Caco-2 (cell line): Measurements from ENCODE around the gene ZNF207. TPM values are rescaled to one million over a fixed set of nuclear protein-coding genes. Genes with fewer than 3 reads are reported as not detected.

Source experiments
- BruUV-seq: library from RNA; stranded (reverse); fragments of 400-500 nt; replicated peaks from 2 replicates; lab custom pipeline; 2021; lab: Mats Ljungman, UMichigan
- CTCF ChIA-PET: fragments of 300-600 bp; sonication (Branson Sonifier 250); formaldehyde crosslinking; loops from one replicate; lab custom pipeline; 2022; ENCODE audit warnings: antibody characterized with exemption; lab: Charles Lee
- POLR2A ChIA-PET: fragments of 300-600 bp; sonication (Branson Sonifier 250); formaldehyde crosslinking; loops from one replicate; lab custom pipeline; 2022; ENCODE audit warnings: antibody characterized with exemption; lab: Charles Lee
- DNase-seq, 2 experiments: peaks; one replicate each; pipeline versions ENCODE4 v3.0.0 to v3.0.0-alpha.2; 2020 to 2022
- H3K27me3 ChIP-seq: replicated peaks from 2 replicates; pipeline ENCODE4 v1.6.0; 2011; ENCODE audit warnings: low read length; ENCODE audit not compliant: control insufficient read depth, insufficient read depth
- H3K36me3 ChIP-seq: 2 replicates; pipeline ENCODE4 v1.5.1; 2011; ENCODE audit warnings: low read length; ENCODE audit not compliant: control insufficient read depth, insufficient read depth
- H3K4me1 ChIP-seq: fragments of 250-450 bp; sonication (Bioruptor Pico); 2 replicates; pipeline ENCODE4 v1.5.1; 2020; ENCODE audit warnings: mild to moderate bottlenecking
- H3K4me3 ChIP-seq: 2 replicates; pipeline ENCODE4 v1.5.1; 2011; ENCODE audit warnings: low read depth, mild to moderate bottlenecking, control low read depth, low read length
- H3K9me3 ChIP-seq: fragments of 250-450 bp; sonication (Bioruptor Pico); 2 replicates; pipeline ENCODE4 v1.5.1; 2020; ENCODE audit warnings: mild to moderate bottlenecking, moderate library complexity
- H3K27ac Mint-ChIP-seq: one replicate; pipeline ENCODE4 v1.8.0; 2022; ENCODE audit warnings: mixed read lengths; ENCODE audit not compliant: unreplicated experiment
- H3K27me3 Mint-ChIP-seq: one replicate; pipeline ENCODE4 v1.8.0; 2022; ENCODE audit warnings: mixed read lengths; ENCODE audit not compliant: insufficient read depth, unreplicated experiment
- H3K36me3 Mint-ChIP-seq: one replicate; pipeline ENCODE4 v1.8.0; 2022; ENCODE audit warnings: mild to moderate bottlenecking, mixed read lengths; ENCODE audit not compliant: insufficient read depth, unreplicated experiment
- H3K4me1 Mint-ChIP-seq: one replicate; pipeline ENCODE4 v1.8.0; 2022; ENCODE audit warnings: low read depth, mixed read lengths; ENCODE audit not compliant: unreplicated experiment
- H3K4me3 Mint-ChIP-seq: one replicate; pipeline ENCODE4 v1.8.0; 2022; ENCODE audit warnings: mild to moderate bottlenecking, moderate library complexity, mixed read lengths; ENCODE audit not compliant: unreplicated experiment
- H3K9me3 Mint-ChIP-seq: one replicate; pipeline ENCODE4 v1.8.0; 2022; ENCODE audit warnings: mixed read lengths; ENCODE audit not compliant: unreplicated experiment
- intact Hi-C: fragments of 100-400 bp; cut with micrococcal nuclease; formaldehyde crosslinking; loops from one replicate; pipeline ENCODE4 v1.10.0; 2022; ENCODE audit not compliant: unreplicated experiment
- total RNA-seq: library from RNA; stranded (reverse); gene quantifications from 2 replicates; pipeline ENCODE4 v1.2.3, GENCODE V29; 2022
- TF ChIP-seq, protein P1 (sequence below), 2 experiments: fragments of 200-600 bp in 1 of 2; IDR thresholded peaks; 1 replicate in 1 of 2; 2 replicates in 1 of 2; pipeline versions ENCODE4 v1.5.1 to v1.8.0; 2011 to 2022; ENCODE audit warnings: antibody characterized with exemption in 1 of 2, control low read depth in 1 of 2, inconsistent platforms in 1 of 2, low read depth in 1 of 2, low read length in 1 of 2, mild to moderate bottlenecking in 1 of 2, moderate library complexity in 1 of 2; ENCODE audit not compliant: insufficient read depth in 1 of 2, severe bottlenecking in 1 of 2, unreplicated experiment in 1 of 2

The ZNF207 gene
- total RNA-seq, 1 experiment from 2014 or later, result 211 TPM

DNA sequence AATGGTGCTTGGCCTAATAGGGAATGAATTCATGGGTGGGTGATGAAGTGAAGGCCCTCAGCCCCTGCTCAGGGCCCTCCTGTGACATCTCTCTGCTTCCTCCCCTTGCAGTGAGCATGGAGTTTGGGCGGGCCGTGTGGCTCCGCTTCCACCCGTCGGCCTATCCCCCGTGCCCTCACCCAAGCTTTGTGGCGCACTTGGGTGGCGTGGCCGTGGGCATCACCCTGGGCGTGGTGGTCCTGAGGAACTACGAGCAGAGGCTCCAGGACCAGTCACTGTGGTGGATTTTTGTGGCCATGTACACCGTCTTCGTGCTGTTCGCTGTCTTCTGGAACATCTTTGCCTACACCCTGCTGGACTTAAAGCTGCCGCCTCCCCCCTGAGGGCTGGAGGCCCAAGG is 29.1 kb upstream of the ZNF207 start:
- no peaks in the 10 kb centered on the region for H3K4me1 ChIP-seq
- intact Hi-C loops, result no loop called here
- peaks cover 8% of the 10 kb centered on the region for H3K4me1 Mint-ChIP-seq
- H3K4me3 ChIP-seq, result no peak overlapping the region
- no peaks in the 10 kb centered on the region for H3K27me3 ChIP-seq
- ChIA-PET POLR2A (no interaction called here), CTCF (interaction anchor here (1.0 kb wide), 1 partner anchor 68 kb away, joined by 4 read pairs; no protein-coding TSS in a partner anchor)
- no TSS peak for BruUV-seq
- DNase-seq, result no peak
- H3K4me3 Mint-ChIP-seq, result no peak overlapping the region
- no peak overlapping the region for H3K27ac Mint-ChIP-seq
- no peaks in the 10 kb centered on the region for H3K36me3 ChIP-seq
- TF ChIP-seq, protein P1, sequence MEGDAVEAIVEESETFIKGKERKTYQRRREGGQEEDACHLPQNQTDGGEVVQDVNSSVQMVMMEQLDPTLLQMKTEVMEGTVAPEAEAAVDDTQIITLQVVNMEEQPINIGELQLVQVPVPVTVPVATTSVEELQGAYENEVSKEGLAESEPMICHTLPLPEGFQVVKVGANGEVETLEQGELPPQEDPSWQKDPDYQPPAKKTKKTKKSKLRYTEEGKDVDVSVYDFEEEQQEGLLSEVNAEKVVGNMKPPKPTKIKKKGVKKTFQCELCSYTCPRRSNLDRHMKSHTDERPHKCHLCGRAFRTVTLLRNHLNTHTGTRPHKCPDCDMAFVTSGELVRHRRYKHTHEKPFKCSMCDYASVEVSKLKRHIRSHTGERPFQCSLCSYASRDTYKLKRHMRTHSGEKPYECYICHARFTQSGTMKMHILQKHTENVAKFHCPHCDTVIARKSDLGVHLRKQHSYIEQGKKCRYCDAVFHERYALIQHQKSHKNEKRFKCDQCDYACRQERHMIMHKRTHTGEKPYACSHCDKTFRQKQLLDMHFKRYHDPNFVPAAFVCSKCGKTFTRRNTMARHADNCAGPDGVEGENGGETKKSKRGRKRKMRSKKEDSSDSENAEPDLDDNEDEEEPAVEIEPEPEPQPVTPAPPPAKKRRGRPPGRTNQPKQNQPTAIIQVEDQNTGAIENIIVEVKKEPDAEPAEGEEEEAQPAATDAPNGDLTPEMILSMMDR (IDR thresholded peaks at IDR 0.05; ENCODE audit: insufficient read depth in 1 of 2, low read depth in 1 of 2, low read length in 1 of 2, severe bottlenecking in 1 of 2, unreplicated experiment in 1 of 2), result no peak
- H3K27me3 Mint-ChIP-seq, result peaks cover under 1% of the 10 kb centered on the region
- H3K9me3 ChIP-seq, result no peaks in the 10 kb centered on the region
- no peaks in the 10 kb centered on the region for H3K9me3 Mint-ChIP-seq
- no peaks in the 10 kb centered on the region for H3K36me3 Mint-ChIP-seq

DNA sequence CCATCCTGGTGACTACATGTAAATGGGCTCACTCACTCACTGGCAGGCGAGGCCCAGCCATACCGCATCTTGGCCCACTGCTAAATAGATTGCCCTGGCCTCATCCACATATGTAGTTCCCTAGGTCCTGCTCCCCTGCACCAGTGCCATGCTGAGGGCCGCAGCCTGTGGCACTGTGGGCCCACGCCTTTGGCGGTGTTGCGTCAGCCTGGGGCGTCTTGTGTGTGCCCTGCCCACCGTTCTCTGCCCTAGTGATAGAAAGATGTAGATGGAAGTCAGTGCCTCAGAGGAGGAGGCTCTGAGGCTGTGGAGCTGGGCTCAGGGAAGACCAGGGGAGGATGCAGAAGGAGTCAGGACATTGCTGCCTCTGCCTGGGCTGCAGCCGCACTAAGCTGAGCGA is 26.9 kb upstream of the ZNF207 start:
- ChIA-PET POLR2A (no interaction called here), CTCF (no interaction called here)
- Mint-ChIP-seq H3K9me3 (no peaks in the 10 kb centered on the region), H3K27me3 (no peaks in the 10 kb centered on the region), H3K4me1 (no peaks in the 10 kb centered on the region), H3K27ac (no peak overlapping the region), H3K36me3 (no peaks in the 10 kb centered on the region), H3K4me3 (no peak overlapping the region)
- no peaks in the 10 kb centered on the region for H3K27me3 ChIP-seq
- DNase-seq, result no peak
- H3K4me1 ChIP-seq, result no peaks in the 10 kb centered on the region
- H3K9me3 ChIP-seq, result no peaks in the 10 kb centered on the region
- BruUV-seq, result no TSS peak
- TF ChIP-seq, protein P1 (IDR thresholded peaks at IDR 0.05; ENCODE audit: insufficient read depth in 1 of 2, low read depth in 1 of 2, low read length in 1 of 2, severe bottlenecking in 1 of 2, unreplicated experiment in 1 of 2), result no peak
- H3K36me3 ChIP-seq, result no peaks in the 10 kb centered on the region
- no peak overlapping the region for H3K4me3 ChIP-seq
- intact Hi-C loops, result no loop called here

DNA sequence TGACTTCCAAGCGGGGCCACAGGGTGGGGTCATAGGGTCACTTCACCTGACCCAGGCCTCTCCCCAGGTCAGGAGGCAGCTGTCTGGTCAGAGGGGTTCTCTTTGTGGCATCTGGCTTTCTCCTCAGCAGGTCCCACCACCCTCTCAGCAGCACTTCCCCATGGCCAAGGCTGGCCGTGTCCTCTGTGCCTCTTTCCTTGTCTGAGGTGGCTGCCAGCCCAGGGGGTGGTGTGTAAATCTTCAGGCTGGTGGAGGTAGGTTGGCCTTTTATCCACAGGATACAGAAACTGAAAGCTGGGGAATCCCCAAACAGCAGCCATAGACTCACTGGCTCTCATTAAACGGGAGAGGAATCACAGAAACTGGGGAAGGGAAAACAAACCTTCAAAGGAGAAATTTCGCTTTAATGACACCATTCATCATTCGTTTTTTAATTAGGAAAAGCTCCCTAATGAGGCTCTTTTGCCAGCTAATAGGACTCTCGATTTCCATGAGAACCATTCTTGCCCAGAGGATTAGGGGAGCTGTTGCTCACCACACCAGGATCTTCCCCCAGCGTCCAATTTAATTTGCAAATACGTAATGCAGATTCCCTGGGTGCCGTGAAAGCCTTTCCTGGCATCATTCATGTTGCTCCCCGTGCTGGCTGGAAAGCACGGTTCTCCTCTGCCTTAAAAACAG is 26.0 kb upstream of the ZNF207 start:
- H3K4me1 ChIP-seq, result no peaks in the 10 kb centered on the region
- POLR2A ChIA-PET, result no interaction called here
- TF ChIP-seq, protein P1 (IDR thresholded peaks at IDR 0.05; ENCODE audit: insufficient read depth in 1 of 2, low read depth in 1 of 2, low read length in 1 of 2, severe bottlenecking in 1 of 2, unreplicated experiment in 1 of 2), result no peak

More for the DNA sequence above, 26.0 kb upstream of the ZNF207 start:
- H3K4me3 Mint-ChIP-seq, result no peak overlapping the region
- H3K27me3 ChIP-seq, result no peaks in the 10 kb centered on the region
- CTCF ChIA-PET, result no interaction called here
- no peak overlapping the region for H3K4me3 ChIP-seq
- no peaks in the 10 kb centered on the region for H3K9me3 Mint-ChIP-seq
- intact Hi-C loops, result no loop called here
- H3K36me3 Mint-ChIP-seq, result no peaks in the 10 kb centered on the region
- no peaks in the 10 kb centered on the region for H3K9me3 ChIP-seq
- DNase-seq, result no peak
- H3K4me1 Mint-ChIP-seq, result no peaks in the 10 kb centered on the region
- H3K27me3 Mint-ChIP-seq, result no peaks in the 10 kb centered on the region
- H3K27ac Mint-ChIP-seq, result no peak overlapping the region
- no peaks in the 10 kb centered on the region for H3K36me3 ChIP-seq
- no TSS peak for BruUV-seq
